Astrocyte (in vitro differentiated cells and primary cell): ENCODE results near the gene OPCML. TPM values are rescaled to one million over a fixed set of nuclear protein-coding genes. Genes with fewer than 3 reads are reported as not detected.

Experiments used
- DNase-seq: peaks from one replicate; pipeline ENCODE4 v3.0.0-alpha.2; 2010; ENCODE audit warnings: low read depth
- FAIRE-seq: peaks from 2 replicates; lab custom pipeline; 2011; peaks lifted over from hg19 to GRCh38; lab: Jason Lieb, UNC
- H2AFZ ChIP-seq: 2 replicates; pipeline ENCODE4 v1.6.0; 2012; ENCODE audit warnings: low read depth, low read length, inconsistent platforms
- H3K27ac ChIP-seq: 2 replicates; pipeline ENCODE4 v1.5.1; 2011; ENCODE audit warnings: low read depth, low read length, inconsistent platforms
- H3K27me3 ChIP-seq: 2 replicates; pipeline ENCODE4 v1.6.0; 2011; ENCODE audit warnings: low read length, inconsistent platforms; ENCODE audit not compliant: insufficient read depth
- H3K36me3 ChIP-seq: 2 replicates; pipeline ENCODE4 v1.5.1; 2011; ENCODE audit warnings: low read length, inconsistent platforms; ENCODE audit not compliant: insufficient read depth
- H3K4me1 ChIP-seq: 2 replicates; pipeline ENCODE4 v1.5.1; 2011; ENCODE audit warnings: low read length, inconsistent platforms; ENCODE audit not compliant: insufficient read depth
- H3K4me2 ChIP-seq: 2 replicates; pipeline ENCODE4 v1.6.0; 2012; ENCODE audit warnings: low read length, inconsistent platforms
- H3K4me3 ChIP-seq: 2 replicates; pipeline ENCODE4 v1.5.1; 2011; ENCODE audit warnings: low read depth, mild to moderate bottlenecking, low read length, inconsistent platforms; ENCODE audit not compliant: insufficient read depth
- H3K79me2 ChIP-seq: 2 replicates; pipeline ENCODE4 v1.6.0; 2012; ENCODE audit warnings: mild to moderate bottlenecking, low read length, inconsistent platforms; ENCODE audit not compliant: insufficient read depth
- H3K9ac ChIP-seq: 2 replicates; pipeline ENCODE4 v1.6.0; 2012; ENCODE audit warnings: mild to moderate bottlenecking, low read length, inconsistent platforms
- H3K9me3 ChIP-seq: 2 replicates; pipeline ENCODE4 v1.5.1; 2012; ENCODE audit warnings: low read depth, mild to moderate bottlenecking, low read length, inconsistent platforms; ENCODE audit not compliant: insufficient read depth
- H4K20me1 ChIP-seq: 2 replicates; pipeline ENCODE4 v1.6.0; 2012; ENCODE audit warnings: low read length, inconsistent platforms; ENCODE audit not compliant: insufficient read depth
- H3K27ac Mint-ChIP-seq: one replicate; pipeline ENCODE4 v1.8.0; 2021; ENCODE audit warnings: mild to moderate bottlenecking, mixed read lengths; ENCODE audit not compliant: unreplicated experiment
- H3K27me3 Mint-ChIP-seq: one replicate; pipeline ENCODE4 v1.8.0; 2021; ENCODE audit warnings: low read depth, mixed read lengths; ENCODE audit not compliant: unreplicated experiment
- H3K36me3 Mint-ChIP-seq: one replicate; pipeline ENCODE4 v1.8.0; 2021; ENCODE audit warnings: low read depth, mixed read lengths; ENCODE audit not compliant: unreplicated experiment
- H3K4me1 Mint-ChIP-seq: one replicate; pipeline ENCODE4 v1.8.0; 2021; ENCODE audit warnings: low read depth, mixed read lengths; ENCODE audit not compliant: unreplicated experiment
- H3K4me3 Mint-ChIP-seq: one replicate; pipeline ENCODE4 v1.8.0; 2021; ENCODE audit warnings: mild to moderate bottlenecking, moderate library complexity, mixed read lengths; ENCODE audit not compliant: unreplicated experiment
- H3K9me3 Mint-ChIP-seq: one replicate; pipeline ENCODE4 v1.8.0; 2021; ENCODE audit warnings: mild to moderate bottlenecking, mixed read lengths; ENCODE audit not compliant: unreplicated experiment
- CTCF ChIP-seq: IDR thresholded peaks from 2 replicates; pipeline ENCODE4 v1.5.1; 2011; ENCODE audit warnings: low read depth, mild to moderate bottlenecking, inconsistent platforms, low read length, moderate library complexity; ENCODE audit not compliant: insufficient read depth
- EZH2 ChIP-seq: IDR thresholded peaks from 2 replicates; pipeline ENCODE4 v1.6.1; 2012; ENCODE audit warnings: mild to moderate bottlenecking, low read length, inconsistent platforms; ENCODE audit not compliant: insufficient read depth
- total RNA-seq: library from RNA; stranded (reverse); gene quantifications from 2 replicates; pipeline ENCODE4 v1.2.1, GENCODE V29; 2021

OPCML gene
- total RNA-seq, 1 donor from 2014 or later = 7.9 TPM

GRCh38 chr11:132772703-132773545 is 759.4 kb downstream of the OPCML start:
- Mint-ChIP-seq H3K9me3 (no peaks in the 10 kb centered on the region), H3K27ac (no peak overlapping the region), H3K36me3 (no peaks in the 10 kb centered on the region), H3K4me1 (peaks cover 9% of the 10 kb centered on the region), H3K4me3 (no peak overlapping the region), H3K27me3 (peaks cover 9% of the 10 kb centered on the region)
- Histone ChIP-seq H3K4me2 (peak overlapping the region; percentile 36), H3K27ac (no peak overlapping the region), H2AFZ (no peak overlapping the region), H3K27me3 (no peaks in the 10 kb centered on the region), H3K4me1 (peaks cover 3% of the 10 kb centered on the region), H3K9me3 (no peaks in the 10 kb centered on the region), H4K20me1 (no peaks in the 10 kb centered on the region), H3K36me3 (no peaks in the 10 kb centered on the region), H3K4me3 (no peak overlapping the region), H3K79me2 (no peaks in the 10 kb centered on the region), H3K9ac (no peak overlapping the region)
- no peak for FAIRE-seq
- DNase-seq = no peak
- no peak for TF ChIP-seq CTCF

- Histone ChIP-seq H2AFZ (no peak overlapping the region), H4K20me1 (no peaks in the 10 kb centered on the region), H3K9ac (no peak overlapping the region), H3K9me3 (no peaks in the 10 kb centered on the region), H3K79me2 (no peaks in the 10 kb centered on the region), H3K36me3 (no peaks in the 10 kb centered on the region), H3K4me3 (no peak overlapping the region), H3K4me2 (no peak overlapping the region), H3K27me3 (no peaks in the 10 kb centered on the region), H3K27ac (no peak overlapping the region), H3K4me1 (peaks cover 3% of the 10 kb centered on the region)
- DNase-seq (no peak), FAIRE-seq (no peak)
- Mint-ChIP-seq H3K4me3 (no peak overlapping the region), H3K27ac (no peak overlapping the region), H3K4me1 (peaks cover 4% of the 10 kb centered on the region), H3K9me3 (no peaks in the 10 kb centered on the region), H3K27me3 (peaks cover 9% of the 10 kb centered on the region), H3K36me3 (no peaks in the 10 kb centered on the region)
- TF ChIP-seq CTCF (no peak), EZH2 (no peak)
These were observed 760.6 kb downstream of the OPCML start for GRCh38 chr11:132771746-132772145.
